GM12801 (cell line): ENCODE results near the gene ABHD16B.

ENCODE experiments used
- TF ChIP-seq, protein P1 (sequence below): IDR thresholded peaks from one replicate; pipeline ENCODE4 v1.5.1; 2011; ENCODE audit warnings: control low read depth; ENCODE audit not compliant: insufficient read length; ENCODE audit errors: extremely low read depth

ABHD16B gene

DNA sequence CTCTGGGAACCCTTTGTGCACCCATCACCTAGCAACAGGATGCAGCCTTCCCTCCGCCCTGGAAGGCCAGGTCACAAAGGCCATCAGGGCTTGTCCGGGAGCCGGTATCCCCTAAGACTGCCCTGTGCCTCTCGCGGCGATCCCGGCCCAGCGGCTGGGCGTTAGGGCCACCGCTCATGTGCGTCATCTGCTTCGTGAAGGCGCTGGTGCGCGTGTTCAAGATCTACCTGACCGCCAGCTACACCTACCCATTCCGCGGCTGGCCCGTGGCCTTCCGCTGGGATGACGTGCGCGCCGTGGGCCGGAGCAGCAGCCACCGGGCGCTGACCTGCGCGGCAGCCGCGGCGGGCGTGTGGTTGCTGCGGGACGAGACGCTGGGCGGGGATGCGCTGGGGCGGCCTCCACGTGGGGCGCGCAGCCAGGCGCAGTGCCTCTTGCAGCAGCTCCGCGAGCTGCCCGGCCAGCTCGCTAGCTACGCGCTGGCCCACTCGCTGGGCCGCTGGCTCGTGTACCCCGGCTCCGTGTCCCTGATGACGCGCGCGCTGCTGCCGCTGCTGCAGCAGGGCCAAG, at the start of gene ABHD16B:
Gene ABHD16B (plus strand): TSS at position 134 of the 570 bp plus-strand sequence. CDS start 43 bp downstream, at position 177.
- TF ChIP-seq, protein P1, sequence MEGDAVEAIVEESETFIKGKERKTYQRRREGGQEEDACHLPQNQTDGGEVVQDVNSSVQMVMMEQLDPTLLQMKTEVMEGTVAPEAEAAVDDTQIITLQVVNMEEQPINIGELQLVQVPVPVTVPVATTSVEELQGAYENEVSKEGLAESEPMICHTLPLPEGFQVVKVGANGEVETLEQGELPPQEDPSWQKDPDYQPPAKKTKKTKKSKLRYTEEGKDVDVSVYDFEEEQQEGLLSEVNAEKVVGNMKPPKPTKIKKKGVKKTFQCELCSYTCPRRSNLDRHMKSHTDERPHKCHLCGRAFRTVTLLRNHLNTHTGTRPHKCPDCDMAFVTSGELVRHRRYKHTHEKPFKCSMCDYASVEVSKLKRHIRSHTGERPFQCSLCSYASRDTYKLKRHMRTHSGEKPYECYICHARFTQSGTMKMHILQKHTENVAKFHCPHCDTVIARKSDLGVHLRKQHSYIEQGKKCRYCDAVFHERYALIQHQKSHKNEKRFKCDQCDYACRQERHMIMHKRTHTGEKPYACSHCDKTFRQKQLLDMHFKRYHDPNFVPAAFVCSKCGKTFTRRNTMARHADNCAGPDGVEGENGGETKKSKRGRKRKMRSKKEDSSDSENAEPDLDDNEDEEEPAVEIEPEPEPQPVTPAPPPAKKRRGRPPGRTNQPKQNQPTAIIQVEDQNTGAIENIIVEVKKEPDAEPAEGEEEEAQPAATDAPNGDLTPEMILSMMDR: no peak

DNA sequence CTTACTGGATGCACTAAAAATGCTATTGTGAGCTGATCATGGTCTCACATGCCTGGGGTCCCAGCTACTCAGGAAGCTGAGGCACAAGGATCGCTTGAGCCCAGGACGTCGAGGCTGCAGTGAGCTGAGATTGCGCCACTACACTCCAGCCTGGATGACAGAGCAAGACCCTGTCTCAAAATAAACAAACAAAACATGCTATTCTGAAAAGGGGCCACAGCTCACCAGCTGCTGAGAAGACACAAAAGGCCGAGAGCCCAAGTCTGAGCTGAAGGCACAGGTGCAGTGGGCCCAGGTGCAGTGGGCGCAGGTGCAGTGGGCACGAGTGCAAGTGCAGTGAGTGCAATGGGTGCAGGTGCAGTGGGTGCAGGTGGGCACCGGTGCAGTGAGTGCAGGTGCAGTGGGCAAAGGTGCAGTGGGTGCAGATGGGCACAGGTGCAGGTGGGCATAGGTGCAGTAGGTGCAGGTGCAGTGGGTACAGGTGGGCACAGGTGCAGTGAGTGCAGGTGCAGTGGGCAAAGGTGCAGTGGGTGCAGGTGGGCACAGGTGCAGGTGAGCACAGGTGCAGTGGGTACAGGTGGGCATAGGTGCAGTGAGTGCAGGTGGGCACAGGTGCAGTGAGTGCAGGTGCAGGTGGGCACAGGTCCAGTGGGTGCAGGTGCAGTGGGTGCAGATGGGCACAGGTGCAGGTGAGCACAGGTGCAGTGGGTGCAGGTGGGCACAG, 46.2 kb upstream of the ABHD16B start:
- TF ChIP-seq, protein P1: no peak

DNA sequence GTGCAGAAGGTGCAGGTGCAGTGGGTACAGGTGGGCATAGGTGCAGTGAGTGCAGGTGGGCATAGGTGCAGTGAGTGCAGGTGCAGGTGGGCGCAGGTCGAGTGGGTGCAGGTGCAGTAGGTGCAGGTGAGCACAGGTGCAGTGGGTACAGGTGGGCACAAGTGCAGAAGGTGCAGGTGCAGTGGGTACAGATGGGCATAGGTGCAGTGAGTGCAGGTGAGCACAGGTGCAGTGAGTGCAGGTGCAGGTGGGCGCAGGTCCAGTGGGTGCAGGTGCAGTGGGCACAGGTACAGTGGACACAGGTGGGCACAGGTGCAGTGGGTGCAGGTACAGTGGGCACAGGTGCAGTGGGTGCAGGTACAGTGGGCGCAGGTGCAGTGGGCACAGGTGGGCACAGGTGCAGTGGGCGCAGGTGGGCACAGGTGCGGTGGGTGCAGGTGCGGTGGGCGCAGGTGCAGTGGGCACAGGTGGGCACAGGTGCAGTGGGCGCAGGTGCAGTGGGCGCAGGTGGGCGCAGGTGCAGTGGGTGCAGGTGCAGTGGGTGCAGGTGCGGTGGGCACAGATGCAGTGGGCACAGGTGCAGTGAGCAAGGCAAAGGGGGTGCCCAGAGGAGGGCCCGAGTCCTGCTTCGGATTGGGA, 45.6 kb upstream of the ABHD16B start:
- TF ChIP-seq, protein P1: no peak

DNA sequence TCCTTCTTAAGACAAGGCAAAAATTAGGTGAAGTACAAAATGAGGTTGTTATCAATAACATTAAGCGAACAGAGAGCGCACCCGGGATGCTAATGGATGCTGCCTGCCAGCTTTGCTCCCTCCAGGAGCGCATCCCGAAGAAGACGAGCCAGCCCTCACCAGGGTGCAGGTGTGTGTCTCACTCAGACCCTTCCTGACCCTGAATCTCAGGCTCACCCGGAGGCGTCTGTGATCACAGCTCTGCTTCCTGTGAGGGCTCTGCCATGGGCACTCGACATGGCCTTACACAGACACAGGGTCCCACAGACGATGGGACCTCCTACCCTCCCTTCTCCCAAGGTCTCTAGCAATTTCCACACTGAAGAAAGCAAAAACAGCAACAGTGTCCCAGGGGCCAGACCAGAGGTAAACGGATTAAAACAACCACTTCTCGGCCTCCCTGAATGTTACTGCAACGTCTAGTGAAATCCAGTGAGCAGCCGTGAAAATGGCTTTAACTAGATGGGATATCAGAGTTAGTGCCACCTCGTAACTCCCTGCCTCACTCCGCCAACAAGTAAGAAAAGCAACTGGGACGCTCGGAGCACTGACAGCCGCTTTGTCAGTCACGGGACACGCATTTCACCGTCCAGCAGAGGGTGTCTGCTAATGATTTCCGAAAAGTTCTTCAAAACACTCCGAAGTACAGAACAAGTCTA, 41.9 kb upstream of the ABHD16B start:
- TF ChIP-seq, protein P1: no peak

DNA sequence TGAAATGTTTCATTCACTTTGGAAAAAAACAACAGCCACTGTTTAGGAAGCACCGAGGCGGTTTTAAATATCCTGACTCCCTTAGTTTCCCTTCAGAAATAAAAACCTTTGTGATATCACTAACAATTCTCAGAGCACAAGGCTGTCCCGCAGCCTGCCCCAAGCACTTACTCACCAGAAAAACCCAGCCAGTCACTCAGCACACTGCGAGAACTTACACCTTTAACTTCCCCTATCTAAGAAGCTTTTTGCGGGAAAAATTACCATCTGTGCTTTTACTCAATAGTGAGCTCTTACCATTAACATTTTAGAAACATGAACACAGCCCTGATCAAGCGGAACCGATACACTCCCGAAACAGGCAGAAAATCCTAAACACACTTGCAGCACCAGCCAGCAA, 39.5 kb upstream of the ABHD16B start:
- TF ChIP-seq, protein P1: no peak

DNA sequence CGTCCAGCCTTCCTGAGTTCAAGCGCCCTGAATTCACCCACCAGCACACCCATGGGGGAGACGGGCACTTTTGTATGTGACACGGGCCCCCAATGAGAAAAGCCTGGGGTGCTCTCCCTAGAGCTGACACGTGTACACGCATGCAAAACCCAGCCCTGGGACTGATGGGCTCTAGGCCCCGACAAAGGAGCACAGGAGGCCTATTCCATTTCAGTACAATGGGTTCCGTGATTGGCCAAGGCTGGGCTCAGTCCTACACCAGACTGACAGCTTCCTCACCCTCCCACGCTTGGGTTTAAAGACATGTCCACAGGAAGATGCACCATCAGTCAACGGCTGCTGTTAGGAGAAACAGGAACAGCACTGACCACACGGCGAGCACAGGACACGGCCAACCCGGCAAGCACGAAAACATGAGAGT, 39.0 kb upstream of the ABHD16B start:
- TF ChIP-seq, protein P1: no peak

DNA sequence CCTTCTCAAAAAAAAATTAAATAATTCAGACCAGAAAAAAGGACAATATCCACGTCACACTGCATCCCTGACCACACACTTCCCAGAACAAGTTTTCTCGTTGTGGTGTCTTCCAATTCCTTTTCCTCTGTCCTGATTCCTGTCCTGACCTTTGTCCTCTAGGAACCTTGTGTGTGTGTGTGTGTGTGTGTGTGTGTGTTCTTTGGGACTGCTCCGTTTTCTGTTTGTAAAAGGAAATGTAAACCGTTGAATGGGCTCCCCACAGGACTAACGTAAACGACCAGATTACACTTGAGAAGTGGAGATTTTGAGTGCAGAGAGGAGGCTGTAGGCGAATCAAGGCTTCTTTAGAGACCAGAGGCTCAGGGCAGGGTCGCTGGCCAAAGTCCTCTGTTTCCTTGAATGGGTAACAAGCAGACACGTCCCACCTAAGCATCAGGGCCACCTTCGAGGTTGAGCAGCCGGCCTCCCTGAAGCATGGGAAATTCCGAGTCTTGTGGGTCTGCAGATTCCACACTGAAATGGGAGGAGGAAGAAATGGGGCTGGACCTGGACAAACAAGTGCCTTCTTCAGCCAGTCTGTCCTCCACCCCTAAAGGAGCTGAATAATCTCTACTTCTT, 37.5 kb upstream of the ABHD16B start:
- TF ChIP-seq, protein P1: no peak
